ENCODE results near the gene CACNA1D.

The CACNA1D gene

DNA sequence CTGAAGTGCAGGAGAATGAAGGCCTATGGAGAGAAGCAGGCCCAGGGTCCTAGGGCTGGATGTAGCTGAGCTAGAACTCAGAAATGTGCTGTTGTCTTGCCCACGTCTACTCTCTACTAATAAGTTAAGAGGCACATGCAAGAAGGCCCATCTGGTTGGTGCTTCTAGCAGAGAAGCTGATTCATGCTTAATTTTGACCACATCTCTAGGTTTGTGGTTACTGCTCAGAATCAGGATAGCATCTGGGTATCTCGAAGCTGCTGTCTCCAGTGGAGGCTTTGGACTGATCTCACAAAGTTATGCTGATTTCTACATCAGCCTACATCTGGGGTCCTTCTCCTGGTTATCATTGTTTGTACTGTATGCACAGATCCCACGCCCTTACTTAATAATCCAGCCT lies 87.3 kb downstream of the CACNA1D start:
- FAIRE-seq (no peak), DNase-seq (ENCODE audit: insufficient read length, low spot score) (no peak)
- no peak for TF ChIP-seq POU2F2 (IDR thresholded peaks at IDR 0.05; ENCODE audit: low read depth, low read length)

- FAIRE-seq (no peak), DNase-seq (ENCODE audit: insufficient read length, low spot score) (no peak)
- TF ChIP-seq TAF1 (IDR thresholded peaks at IDR 0.05; ENCODE audit: low read depth, low read length) (no peak), SPI1 (IDR thresholded peaks at IDR 0.05; ENCODE audit: low read depth, low read length) (no peak), POLR2A (IDR thresholded peaks at IDR 0.05; ENCODE audit: low read depth, low read length) (no peak), POLR2AphosphoS5 (IDR thresholded peaks at IDR 0.05; ENCODE audit: low read depth, low read length) (no peak), PAX5 (IDR thresholded peaks at IDR 0.05; ENCODE audit: insufficient read depth, low read length, severe bottlenecking) (no peak), POU2F2 (IDR thresholded peaks at IDR 0.05; ENCODE audit: low read depth, low read length) (no peak)
Observed at GRCh38 chr3:53583161-53583690, 88.8 kb downstream of the CACNA1D start.

- no peak for TF ChIP-seq POLR2A (IDR thresholded peaks at IDR 0.05; ENCODE audit: low read depth, low read length)
- peak; percentile 48 for TF ChIP-seq SPI1 (IDR thresholded peaks at IDR 0.05; ENCODE audit: low read depth, low read length)
- DNase-seq (ENCODE audit: insufficient read length, low spot score) (no peak), FAIRE-seq (no peak)
Observed at GRCh38 chr3:53585049-53585448, 90.6 kb downstream of the CACNA1D start.

GRCh38 chr3:53585627-53586026 lies 91.2 kb downstream of the CACNA1D start:
- TF ChIP-seq POLR2AphosphoS5 (IDR thresholded peaks at IDR 0.05; ENCODE audit: low read depth, low read length), result no peak
- no peak for TF ChIP-seq TAF1 (IDR thresholded peaks at IDR 0.05; ENCODE audit: low read depth, low read length)
- TF ChIP-seq PAX5 (IDR thresholded peaks at IDR 0.05; ENCODE audit: insufficient read depth, low read length, severe bottlenecking), result no peak
- no peak for TF ChIP-seq POLR2A (IDR thresholded peaks at IDR 0.05; ENCODE audit: low read depth, low read length)
- no peak for TF ChIP-seq POU2F2 (IDR thresholded peaks at IDR 0.05; ENCODE audit: low read depth, low read length)
- TF ChIP-seq SPI1 (IDR thresholded peaks at IDR 0.05; ENCODE audit: low read depth, low read length), result no peak
- DNase-seq (ENCODE audit: insufficient read length, low spot score) (no peak), FAIRE-seq (no peak)

- DNase-seq (ENCODE audit: insufficient read length, low spot score), result no peak
- TF ChIP-seq POLR2A (IDR thresholded peaks at IDR 0.05; ENCODE audit: low read depth, low read length) (no peak), PAX5 (IDR thresholded peaks at IDR 0.05; ENCODE audit: insufficient read depth, low read length, severe bottlenecking) (no peak), TAF1 (IDR thresholded peaks at IDR 0.05; ENCODE audit: low read depth, low read length) (no peak), POLR2AphosphoS5 (IDR thresholded peaks at IDR 0.05; ENCODE audit: low read depth, low read length) (no peak), SPI1 (IDR thresholded peaks at IDR 0.05; ENCODE audit: low read depth, low read length) (no peak), POU2F2 (IDR thresholded peaks at IDR 0.05; ENCODE audit: low read depth, low read length) (no peak)
- FAIRE-seq, result no peak
Observed at GRCh38 chr3:53588122-53588521, 93.7 kb downstream of the CACNA1D start.

DNA sequence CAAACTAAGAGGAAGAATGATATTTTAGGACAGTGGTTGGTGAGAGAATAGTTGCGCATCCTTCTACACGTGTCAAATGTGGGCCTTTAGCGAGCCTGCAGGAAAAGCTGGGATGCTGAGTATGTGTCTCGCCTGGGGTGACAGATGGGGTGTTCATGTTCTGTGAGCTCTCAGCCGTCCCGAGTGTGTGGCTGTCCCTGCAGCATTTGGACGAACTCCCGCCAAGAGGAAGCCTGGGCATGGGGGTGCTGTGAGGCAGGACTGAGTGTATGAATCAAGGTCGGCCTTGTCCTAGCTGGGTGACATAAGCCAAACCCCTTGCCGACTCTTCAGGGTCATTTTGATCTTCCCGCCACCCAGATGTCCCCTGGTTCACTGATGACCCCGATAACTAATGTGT lies 94.8 kb downstream of the CACNA1D start:
- DNase-seq (ENCODE audit: insufficient read length, low spot score), result no peak
- TF ChIP-seq TAF1 (IDR thresholded peaks at IDR 0.05; ENCODE audit: low read depth, low read length) (no peak), POU2F2 (IDR thresholded peaks at IDR 0.05; ENCODE audit: low read depth, low read length) (no peak), SPI1 (IDR thresholded peaks at IDR 0.05; ENCODE audit: low read depth, low read length) (no peak), POLR2AphosphoS5 (IDR thresholded peaks at IDR 0.05; ENCODE audit: low read depth, low read length) (no peak), PAX5 (IDR thresholded peaks at IDR 0.05; ENCODE audit: insufficient read depth, low read length, severe bottlenecking) (no peak), POLR2A (IDR thresholded peaks at IDR 0.05; ENCODE audit: low read depth, low read length) (no peak)
- no peak for FAIRE-seq

DNA sequence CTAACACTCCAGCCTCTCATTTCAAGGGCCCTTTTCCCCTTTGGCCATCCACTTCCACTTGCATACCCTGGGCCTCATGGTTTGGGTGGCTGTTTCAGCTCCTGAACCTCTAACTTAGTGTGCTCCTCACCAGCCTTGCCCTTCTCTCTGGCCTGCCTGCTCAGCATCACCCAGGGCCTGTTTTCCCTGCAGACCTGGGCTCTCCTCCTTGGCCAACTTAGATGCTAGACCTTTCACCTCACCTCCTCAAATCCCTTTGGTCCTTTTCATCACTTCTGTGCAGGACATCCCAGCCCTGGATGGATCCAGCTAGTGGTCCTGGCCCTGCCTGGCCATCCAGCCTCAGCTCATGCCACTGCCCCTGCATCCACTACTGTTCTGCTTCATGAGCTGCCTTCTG lies 95.4 kb downstream of the CACNA1D start:
- no peak for TF ChIP-seq POLR2AphosphoS5 (IDR thresholded peaks at IDR 0.05; ENCODE audit: low read depth, low read length)
- no peak for TF ChIP-seq POU2F2 (IDR thresholded peaks at IDR 0.05; ENCODE audit: low read depth, low read length)
- TF ChIP-seq PAX5 (IDR thresholded peaks at IDR 0.05; ENCODE audit: insufficient read depth, low read length, severe bottlenecking), result no peak
- no peak for TF ChIP-seq SPI1 (IDR thresholded peaks at IDR 0.05; ENCODE audit: low read depth, low read length)
- TF ChIP-seq TAF1 (IDR thresholded peaks at IDR 0.05; ENCODE audit: low read depth, low read length), result no peak
- no peak for TF ChIP-seq POLR2A (IDR thresholded peaks at IDR 0.05; ENCODE audit: low read depth, low read length)
- DNase-seq (ENCODE audit: insufficient read length, low spot score) (no peak), FAIRE-seq (no peak)

DNA sequence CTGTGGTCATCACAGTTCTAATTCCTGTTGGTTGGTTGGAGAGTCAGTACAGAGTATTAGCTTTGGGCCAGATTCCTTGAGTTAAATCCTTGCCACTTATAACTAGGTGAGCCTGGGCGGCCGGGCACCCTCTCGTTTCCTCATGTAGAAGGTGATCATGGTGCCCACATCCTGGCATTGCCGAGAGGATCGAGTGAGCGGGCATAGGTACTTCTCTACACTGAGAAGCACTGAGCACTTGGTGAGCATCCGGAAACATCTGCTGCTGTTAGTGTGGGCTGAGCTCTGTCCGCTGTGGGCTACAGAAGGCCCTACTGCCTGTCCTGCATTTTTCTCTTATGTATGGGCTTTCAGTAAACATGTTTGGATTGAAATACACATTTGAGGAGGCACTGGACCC lies 96.2 kb downstream of the CACNA1D start:
- DNase-seq (ENCODE audit: insufficient read length, low spot score), result no peak
- no peak for FAIRE-seq
- TF ChIP-seq POU2F2 (IDR thresholded peaks at IDR 0.05; ENCODE audit: low read depth, low read length) (no peak), SPI1 (IDR thresholded peaks at IDR 0.05; ENCODE audit: low read depth, low read length) (no peak), TAF1 (IDR thresholded peaks at IDR 0.05; ENCODE audit: low read depth, low read length) (no peak), POLR2AphosphoS5 (IDR thresholded peaks at IDR 0.05; ENCODE audit: low read depth, low read length) (no peak), PAX5 (IDR thresholded peaks at IDR 0.05; ENCODE audit: insufficient read depth, low read length, severe bottlenecking) (no peak), POLR2A (IDR thresholded peaks at IDR 0.05; ENCODE audit: low read depth, low read length) (no peak)

GRCh38 chr3:53591646-53592045 lies 97.2 kb downstream of the CACNA1D start:
- DNase-seq (ENCODE audit: insufficient read length, low spot score) (no peak), FAIRE-seq (no peak)
- TF ChIP-seq PAX5 (IDR thresholded peaks at IDR 0.05; ENCODE audit: insufficient read depth, low read length, severe bottlenecking) (no peak), POLR2A (IDR thresholded peaks at IDR 0.05; ENCODE audit: low read depth, low read length) (no peak), SPI1 (IDR thresholded peaks at IDR 0.05; ENCODE audit: low read depth, low read length) (no peak), POLR2AphosphoS5 (IDR thresholded peaks at IDR 0.05; ENCODE audit: low read depth, low read length) (no peak), POU2F2 (IDR thresholded peaks at IDR 0.05; ENCODE audit: low read depth, low read length) (no peak), TAF1 (IDR thresholded peaks at IDR 0.05; ENCODE audit: low read depth, low read length) (no peak)

- TF ChIP-seq SPI1 (IDR thresholded peaks at IDR 0.05; ENCODE audit: low read depth, low read length) (no peak), PAX5 (IDR thresholded peaks at IDR 0.05; ENCODE audit: insufficient read depth, low read length, severe bottlenecking) (no peak), POLR2AphosphoS5 (IDR thresholded peaks at IDR 0.05; ENCODE audit: low read depth, low read length) (no peak), TAF1 (IDR thresholded peaks at IDR 0.05; ENCODE audit: low read depth, low read length) (no peak), POU2F2 (IDR thresholded peaks at IDR 0.05; ENCODE audit: low read depth, low read length) (no peak), POLR2A (IDR thresholded peaks at IDR 0.05; ENCODE audit: low read depth, low read length) (no peak)
- no peak for FAIRE-seq
- no peak for DNase-seq (ENCODE audit: insufficient read length, low spot score)
Observed at GRCh38 chr3:53592862-53593261, 98.5 kb downstream of the CACNA1D start.
